Chondrocyte (in vitro differentiated cells): ENCODE data around the gene SCNN1B. TPM values are rescaled to one million over a fixed set of nuclear protein-coding genes. Genes with fewer than 3 reads are reported as not detected.
"Not testable (repeated sequence)": the region's sequence is repeated elsewhere in the genome, so short reads cannot be mapped to it uniquely, and the experiment has no call there.

Experiments used
- DNase-seq: peaks from one replicate; pipeline ENCODE4 v3.0.0; 2021; ENCODE audit warnings: mixed read lengths, low spot score
- H3K27ac Mint-ChIP-seq: one replicate; pipeline ENCODE4 v1.8.0; 2021; ENCODE audit warnings: mild to moderate bottlenecking, moderate library complexity, mixed read lengths; ENCODE audit not compliant: unreplicated experiment
- H3K27me3 Mint-ChIP-seq: 2 replicates; pipeline ENCODE4 v1.8.0; 2021; ENCODE audit warnings: low read depth, mixed read lengths
- H3K36me3 Mint-ChIP-seq: 2 replicates; pipeline ENCODE4 v1.8.0; 2021; ENCODE audit warnings: low read depth, mixed read lengths
- H3K4me1 Mint-ChIP-seq: 2 replicates; pipeline ENCODE4 v1.8.0; 2021; ENCODE audit warnings: low read depth, mild to moderate bottlenecking, mixed read lengths
- H3K4me3 Mint-ChIP-seq: one replicate; pipeline ENCODE4 v1.8.0; 2021; ENCODE audit warnings: mild to moderate bottlenecking, moderate library complexity, mixed read lengths; ENCODE audit not compliant: unreplicated experiment
- H3K9me3 Mint-ChIP-seq: 2 replicates; pipeline ENCODE4 v1.8.0; 2021; ENCODE audit warnings: low read depth, mixed read lengths
- CTCF ChIP-seq: fragments of 200-600 bp; sonication (generic); IDR thresholded peaks from 2 replicates; pipeline ENCODE4 v1.5.0; 2021; ENCODE audit warnings: antibody characterized with exemption, mild to moderate bottlenecking, moderate library complexity
- total RNA-seq: library from RNA; stranded (reverse); gene quantifications from 3 replicates; pipeline ENCODE4 v1.2.1, GENCODE V29; 2021

SCNN1B gene
- total RNA-seq, 1 donor from 2014 or later, result not detected

- Mint-ChIP-seq H3K27ac (no peak overlapping the region), H3K27me3 (peaks cover 15% of the 10 kb centered on the region), H3K9me3 (no peaks in the 10 kb centered on the region), H3K4me1 (no peaks in the 10 kb centered on the region), H3K36me3 (no peaks in the 10 kb centered on the region), H3K4me3 (no peak overlapping the region)
- TF ChIP-seq CTCF, result no peak
- peak; percentile 84 for DNase-seq
Observed at GRCh38 chr16:23380501-23380951, 78.4 kb downstream of the SCNN1B start.

- H3K36me3 Mint-ChIP-seq, H3K27ac Mint-ChIP-seq, H3K4me3 Mint-ChIP-seq, H3K4me1 Mint-ChIP-seq, H3K9me3 Mint-ChIP-seq: not testable (repeated sequence)
- H3K27me3 Mint-ChIP-seq, result peaks cover 10% of the 10 kb centered on the region
- DNase-seq, result peak; percentile 26
Observed at GRCh38 chr16:23381702-23382101, 79.6 kb downstream of the SCNN1B start.

GRCh38 chr16:23382279-23382678, 80.2 kb downstream of the SCNN1B start:
- Mint-ChIP-seq H3K4me3 (no peak overlapping the region), H3K4me1 (no peaks in the 10 kb centered on the region), H3K9me3 (no peaks in the 10 kb centered on the region), H3K27ac (no peak overlapping the region), H3K27me3 (peaks cover 10% of the 10 kb centered on the region), H3K36me3 (no peaks in the 10 kb centered on the region)
- DNase-seq, result peak; percentile 70
- no peak for TF ChIP-seq CTCF

- H3K4me3 Mint-ChIP-seq, result no peak overlapping the region
- DNase-seq, result peak; percentile 37
- H3K36me3 Mint-ChIP-seq, result peaks cover 7% of the 10 kb centered on the region
- H3K9me3 Mint-ChIP-seq, result no peaks in the 10 kb centered on the region
- no peak for TF ChIP-seq CTCF
- H3K27ac Mint-ChIP-seq, result no peak overlapping the region
- H3K27me3 Mint-ChIP-seq, result peaks cover 9% of the 10 kb centered on the region
- H3K4me1 Mint-ChIP-seq, result no peaks in the 10 kb centered on the region
Observed at GRCh38 chr16:23383881-23384280, 81.8 kb downstream of the SCNN1B start.

GRCh38 chr16:23384878-23385277, 82.8 kb downstream of the SCNN1B start:
- Mint-ChIP-seq H3K4me1 (no peaks in the 10 kb centered on the region), H3K9me3 (no peaks in the 10 kb centered on the region), H3K4me3 (no peak overlapping the region), H3K27me3 (peaks cover 1% of the 10 kb centered on the region), H3K27ac (no peak overlapping the region), H3K36me3 (peaks cover 16% of the 10 kb centered on the region)
- TF ChIP-seq CTCF, result no peak
- DNase-seq, result peak; percentile 37

- TF ChIP-seq CTCF, result no peak
- DNase-seq, result peak; percentile 57
- Mint-ChIP-seq H3K4me3 (no peak overlapping the region), H3K9me3 (no peaks in the 10 kb centered on the region), H3K36me3 (peaks cover 18% of the 10 kb centered on the region), H3K27ac (no peak overlapping the region), H3K4me1 (no peaks in the 10 kb centered on the region), H3K27me3 (no peaks in the 10 kb centered on the region)
Observed at GRCh38 chr16:23385441-23385840, 83.3 kb downstream of the SCNN1B start.
